ENCODE measurements around the gene CMTM4. TPM values are rescaled to one million over a fixed set of nuclear protein-coding genes. Genes with fewer than 3 reads are reported as not detected.

Gene CMTM4
- total and polyA plus RNA-seq, 2 donors (not counting 1 experiment from before 2014, with no cell fraction given), result 0.06 to 0.59 TPM

- no peak overlapping the region for H3K27ac Mint-ChIP-seq
- TF ChIP-seq EZH2 (IDR thresholded peaks at IDR 0.05; ENCODE audit: borderline replicate concordance, insufficient read depth, low read depth, low read length, poor library complexity, severe bottlenecking), result no peak
- no peak for TF ChIP-seq CTCF (IDR thresholded peaks at IDR 0.05)
- H3K27ac ChIP-seq (ENCODE audit: low read length in 2 of 2), result no peak overlapping the region
- POLR2A ChIA-PET, result no interaction called here
- no peaks in the 10 kb centered on the region for H3K9me3 ChIP-seq (ENCODE audit: control extremely low read depth in 1 of 3, control insufficient read depth in 2 of 3, insufficient read depth in 1 of 3, low read length in 2 of 3)
- peaks cover 0 to 7% (median 5%) of the 10 kb centered on the region in 4 experiments for H3K27me3 ChIP-seq (replicated peaks in 1 of 4; ENCODE audit: control extremely low read depth in 1 of 4, control insufficient read depth in 3 of 4, insufficient read depth in 4 of 4, low read length in 3 of 4)
- H3K4me3 Mint-ChIP-seq, result no peak overlapping the region
- no peak overlapping the region for H3K4me2 ChIP-seq (replicated peaks; ENCODE audit: low read depth, low read length, poor library complexity, severe bottlenecking)
- DNase-seq, result no peak
- no peak overlapping the region for H3K4me3 ChIP-seq (ENCODE audit: control extremely low read depth in 1 of 5, extremely low read depth in 1 of 5, insufficient read depth in 1 of 5, low read depth in 2 of 5, low read length in 4 of 5)
- no peak for ATAC-seq (ENCODE audit: low read depth)
- no peak overlapping the region for H2AFZ ChIP-seq (ENCODE audit: insufficient read depth, low read depth, low read length, poor library complexity, severe bottlenecking)
- no peaks in the 10 kb centered on the region for H3K36me3 ChIP-seq (replicated peaks in 1 of 2; ENCODE audit: control extremely low read depth in 1 of 2, control insufficient read depth in 1 of 2, extremely low read depth in 1 of 2, insufficient read depth in 2 of 2, low read length in 1 of 2)
- no peaks in the 10 kb centered on the region for H3K4me1 Mint-ChIP-seq
- intact Hi-C loops (cut with micrococcal nuclease), result no loop called here
- H4K20me1 ChIP-seq (ENCODE audit: control insufficient read depth, insufficient read depth, low read length, poor library complexity, severe bottlenecking), result no peaks in the 10 kb centered on the region
- H3K9ac ChIP-seq (ENCODE audit: low read length), result no peak overlapping the region
- H3K27me3 Mint-ChIP-seq, result peaks cover 35% of the 10 kb centered on the region
- 86% methylated on average over 2 of the region's 4 CpGs for WGBS (ENCODE audit: insufficient coverage)
- CTCF ChIA-PET, result interaction anchor here (0.6 to 4.0 kb wide), 4 partner anchors 8 to 206 kb away, joined by 3 to 22 read pairs (median 4); no protein-coding TSS in a partner anchor
- no peaks in the 10 kb centered on the region for H3K9me3 Mint-ChIP-seq (ENCODE audit: insufficient read depth)
- H3K79me2 ChIP-seq (ENCODE audit: control insufficient read depth, insufficient read depth, low read length), result no peaks in the 10 kb centered on the region
- no peaks in the 10 kb centered on the region for H3K4me1 ChIP-seq (ENCODE audit: control insufficient read depth in 2 of 2, insufficient read depth in 2 of 2, low read length in 2 of 2)
Measured at GRCh38 chr16:66661210-66661560, 35.4 kb downstream of the CMTM4 start.

GRCh38 chr16:66660422-66661209 lies 35.9 kb downstream of the CMTM4 start:
- Mint-ChIP-seq H3K27me3 (peaks cover 36% of the 10 kb centered on the region), H3K27ac (no peak overlapping the region), H3K9me3 (ENCODE audit: insufficient read depth) (no peaks in the 10 kb centered on the region), H3K4me3 (no peak overlapping the region), H3K4me1 (no peaks in the 10 kb centered on the region)
- no peak overlapping the region for H3K4me3 ChIP-seq (ENCODE audit: control extremely low read depth in 1 of 5, extremely low read depth in 1 of 5, insufficient read depth in 1 of 5, low read depth in 2 of 5, low read length in 4 of 5)
- H3K4me1 ChIP-seq (ENCODE audit: control insufficient read depth in 2 of 2, insufficient read depth in 2 of 2, low read length in 2 of 2), result no peaks in the 10 kb centered on the region
- TF ChIP-seq EZH2 (IDR thresholded peaks at IDR 0.05; ENCODE audit: borderline replicate concordance, insufficient read depth, low read depth, low read length, poor library complexity, severe bottlenecking), result no peak
- TF ChIP-seq CTCF (IDR thresholded peaks at IDR 0.05), result no peak
- ATAC-seq (ENCODE audit: low read depth) (no peak), DNase-seq (no peak)
- H3K9me3 ChIP-seq (ENCODE audit: control extremely low read depth in 1 of 3, control insufficient read depth in 2 of 3, insufficient read depth in 1 of 3, low read length in 2 of 3), result no peaks in the 10 kb centered on the region
- no peak overlapping the region for H3K4me2 ChIP-seq (replicated peaks; ENCODE audit: low read depth, low read length, poor library complexity, severe bottlenecking)
- H3K27ac ChIP-seq (ENCODE audit: low read length in 2 of 2), result no peak overlapping the region
- POLR2A ChIA-PET, result no interaction called here
- peaks cover 0 to 10% (median 6%) of the 10 kb centered on the region in 4 experiments for H3K27me3 ChIP-seq (replicated peaks in 1 of 4; ENCODE audit: control extremely low read depth in 1 of 4, control insufficient read depth in 3 of 4, insufficient read depth in 4 of 4, low read length in 3 of 4)
- 13% methylated on average over 6 of the region's 9 CpGs for WGBS (ENCODE audit: insufficient coverage)
- H4K20me1 ChIP-seq (ENCODE audit: control insufficient read depth, insufficient read depth, low read length, poor library complexity, severe bottlenecking), result no peaks in the 10 kb centered on the region
- H3K9ac ChIP-seq (ENCODE audit: low read length), result no peak overlapping the region
- H3K79me2 ChIP-seq (ENCODE audit: control insufficient read depth, insufficient read depth, low read length), result no peaks in the 10 kb centered on the region
- H3K36me3 ChIP-seq (replicated peaks in 1 of 2; ENCODE audit: control extremely low read depth in 1 of 2, control insufficient read depth in 1 of 2, extremely low read depth in 1 of 2, insufficient read depth in 2 of 2, low read length in 1 of 2), result no peaks in the 10 kb centered on the region
- intact Hi-C loops (cut with micrococcal nuclease), result no loop called here
- H2AFZ ChIP-seq (ENCODE audit: insufficient read depth, low read depth, low read length, poor library complexity, severe bottlenecking), result no peak overlapping the region
- CTCF ChIA-PET, result interaction anchor here (0.6 to 4.0 kb wide), 3 partner anchors 8 to 184 kb away, joined by 3 to 22 read pairs (median 4); no protein-coding TSS in a partner anchor

Data from B cell (primary cell).